Fibroblast of pulmonary artery (primary cell): Measurements from ENCODE around the gene TBKBP1.
A peak's percentile ranks its signal among the peaks of the same experiment; 100 is the strongest.

Experiments used
- DNase-seq: peaks from one replicate; pipeline ENCODE4 v3.0.0-alpha.2; 2010; ENCODE audit warnings: low read depth
- H3K4me3 ChIP-seq: replicated peaks from 2 replicates; pipeline ENCODE4 v1.5.1; 2011; ENCODE audit warnings: low read depth, mild to moderate bottlenecking, control low read depth, low read length, moderate library complexity
- TF ChIP-seq, protein P1 (sequence below): IDR thresholded peaks from 2 replicates; pipeline ENCODE4 v1.5.1; 2011; ENCODE audit warnings: mild to moderate bottlenecking, control low read depth, low read length, inconsistent platforms; ENCODE audit errors: missing control alignments

Gene TBKBP1, protein sequence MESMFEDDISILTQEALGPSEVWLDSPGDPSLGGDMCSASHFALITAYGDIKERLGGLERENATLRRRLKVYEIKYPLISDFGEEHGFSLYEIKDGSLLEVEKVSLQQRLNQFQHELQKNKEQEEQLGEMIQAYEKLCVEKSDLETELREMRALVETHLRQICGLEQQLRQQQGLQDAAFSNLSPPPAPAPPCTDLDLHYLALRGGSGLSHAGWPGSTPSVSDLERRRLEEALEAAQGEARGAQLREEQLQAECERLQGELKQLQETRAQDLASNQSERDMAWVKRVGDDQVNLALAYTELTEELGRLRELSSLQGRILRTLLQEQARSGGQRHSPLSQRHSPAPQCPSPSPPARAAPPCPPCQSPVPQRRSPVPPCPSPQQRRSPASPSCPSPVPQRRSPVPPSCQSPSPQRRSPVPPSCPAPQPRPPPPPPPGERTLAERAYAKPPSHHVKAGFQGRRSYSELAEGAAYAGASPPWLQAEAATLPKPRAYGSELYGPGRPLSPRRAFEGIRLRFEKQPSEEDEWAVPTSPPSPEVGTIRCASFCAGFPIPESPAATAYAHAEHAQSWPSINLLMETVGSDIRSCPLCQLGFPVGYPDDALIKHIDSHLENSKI

GRCh38 chr17:47693731-47694580 is at the start of gene TBKBP1:
TSS of gene TBKBP1 (plus strand) at chr17:47694161. CDS start at chr17:47696113, 1,952 bp downstream.
- H3K4me3 ChIP-seq: peak within 1 kb of the TSS; percentile 64
- DNase-seq: peak; percentile 76
- TF ChIP-seq, protein P1, sequence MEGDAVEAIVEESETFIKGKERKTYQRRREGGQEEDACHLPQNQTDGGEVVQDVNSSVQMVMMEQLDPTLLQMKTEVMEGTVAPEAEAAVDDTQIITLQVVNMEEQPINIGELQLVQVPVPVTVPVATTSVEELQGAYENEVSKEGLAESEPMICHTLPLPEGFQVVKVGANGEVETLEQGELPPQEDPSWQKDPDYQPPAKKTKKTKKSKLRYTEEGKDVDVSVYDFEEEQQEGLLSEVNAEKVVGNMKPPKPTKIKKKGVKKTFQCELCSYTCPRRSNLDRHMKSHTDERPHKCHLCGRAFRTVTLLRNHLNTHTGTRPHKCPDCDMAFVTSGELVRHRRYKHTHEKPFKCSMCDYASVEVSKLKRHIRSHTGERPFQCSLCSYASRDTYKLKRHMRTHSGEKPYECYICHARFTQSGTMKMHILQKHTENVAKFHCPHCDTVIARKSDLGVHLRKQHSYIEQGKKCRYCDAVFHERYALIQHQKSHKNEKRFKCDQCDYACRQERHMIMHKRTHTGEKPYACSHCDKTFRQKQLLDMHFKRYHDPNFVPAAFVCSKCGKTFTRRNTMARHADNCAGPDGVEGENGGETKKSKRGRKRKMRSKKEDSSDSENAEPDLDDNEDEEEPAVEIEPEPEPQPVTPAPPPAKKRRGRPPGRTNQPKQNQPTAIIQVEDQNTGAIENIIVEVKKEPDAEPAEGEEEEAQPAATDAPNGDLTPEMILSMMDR: no peak

DNA sequence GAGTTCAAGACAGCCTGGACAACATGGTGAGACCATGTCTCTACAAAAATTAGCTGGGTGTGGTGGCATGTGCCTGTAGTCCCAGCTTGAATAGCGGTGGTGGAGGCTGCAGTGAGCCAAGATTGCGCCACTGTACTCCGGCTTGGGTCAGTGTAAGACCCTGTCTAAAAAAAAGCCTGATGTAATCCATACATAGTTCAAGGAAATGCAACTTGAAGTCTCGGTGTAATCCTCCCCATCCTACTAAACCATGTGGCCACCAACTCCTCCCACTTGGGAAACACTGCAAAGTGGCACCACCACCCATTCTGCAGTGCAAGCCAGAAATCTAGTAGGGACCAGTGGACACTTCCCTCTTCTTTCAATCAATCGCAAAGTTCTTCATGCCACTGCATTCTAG is 49.6 kb upstream of the TBKBP1 start:
- no peak overlapping the region for H3K4me3 ChIP-seq
- DNase-seq: no peak
- TF ChIP-seq, protein P1: no peak

DNA sequence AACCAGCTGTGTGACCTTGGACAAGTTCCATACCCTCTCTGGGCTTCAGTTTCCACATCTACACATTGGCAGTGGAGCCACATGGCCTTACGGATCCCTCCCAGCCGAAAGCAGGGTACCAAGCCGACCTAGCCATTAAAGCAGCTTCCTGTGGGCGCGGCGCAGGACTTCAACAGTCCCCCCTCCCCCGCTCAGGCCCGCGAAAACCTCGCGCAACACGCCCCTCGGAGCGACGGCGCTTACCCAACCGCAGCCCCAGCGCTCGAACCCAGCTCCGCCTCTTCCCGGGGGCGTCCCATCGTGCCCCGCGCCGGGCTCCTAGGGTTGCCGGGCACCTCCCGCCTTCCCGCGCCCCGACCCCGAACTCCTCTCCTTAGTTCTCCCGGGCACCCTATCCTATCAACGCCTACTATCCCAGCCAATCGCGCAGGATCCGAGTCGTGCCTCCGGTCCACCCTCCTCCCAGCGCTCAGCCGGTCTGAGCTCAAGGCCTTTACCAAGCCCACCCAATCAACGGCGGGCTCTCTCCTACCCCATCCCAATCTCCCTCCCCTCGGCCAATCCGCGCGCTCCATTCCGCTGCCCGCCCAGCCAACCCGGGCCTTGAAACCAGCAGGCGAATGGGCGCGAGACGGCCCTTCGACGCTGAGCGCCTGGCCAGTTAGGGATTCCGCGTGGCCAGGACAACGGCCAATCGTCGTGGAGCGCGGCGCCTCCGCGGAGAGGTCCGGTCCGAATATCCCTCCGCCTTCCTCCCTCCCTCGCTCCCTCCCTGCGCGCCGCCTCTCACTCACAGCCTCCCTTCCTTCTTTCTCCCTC is 44.6 kb upstream of the TBKBP1 start, which contains the start of gene KPNB1:
KPNB1 (plus strand) TSS at position 767 of the 819 bp plus-strand sequence. CDS start 326 bp downstream, outside the sequence.
- DNase-seq: peak; percentile 100
- peak within 1 kb of the TSS; percentile 80 for H3K4me3 ChIP-seq
- TF ChIP-seq, protein P1: no peak

DNA sequence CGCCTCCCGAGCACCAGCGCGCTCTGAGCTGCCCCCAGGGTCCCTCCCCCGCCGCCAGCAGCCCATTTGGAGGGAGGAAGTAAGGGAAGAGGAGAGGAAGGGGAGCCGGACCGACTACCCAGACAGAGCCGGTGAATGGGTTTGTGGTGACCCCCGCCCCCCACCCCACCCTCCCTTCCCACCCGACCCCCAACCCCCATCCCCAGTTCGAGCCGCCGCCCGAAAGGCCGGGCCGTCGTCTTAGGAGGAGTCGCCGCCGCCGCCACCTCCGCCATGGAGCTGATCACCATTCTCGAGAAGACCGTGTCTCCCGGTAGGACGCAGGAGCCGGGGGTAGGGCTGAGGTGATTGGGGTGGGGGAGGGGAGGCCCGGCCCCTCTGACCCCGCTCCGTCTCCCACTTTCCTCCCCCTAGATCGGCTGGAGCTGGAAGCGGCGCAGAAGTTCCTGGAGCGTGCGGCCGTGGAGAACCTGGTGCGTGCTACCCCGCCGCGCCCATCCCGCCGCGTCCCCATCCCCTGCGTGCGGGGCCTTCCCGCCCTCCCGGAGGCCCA is 43.9 kb upstream of the TBKBP1 start:
- peak overlapping the region; percentile 80 for H3K4me3 ChIP-seq
- no peak for DNase-seq
- TF ChIP-seq, protein P1: no peak

GRCh38 chr17:47650525-47651522 is 43.1 kb upstream of the TBKBP1 start:
- DNase-seq: peak; percentile 98
- peak overlapping the region; percentile 80 for H3K4me3 ChIP-seq
- TF ChIP-seq, protein P1: no peak
